GM12875 (cell line): ENCODE results near the gene ATXN7L1.

Source experiments
- H3K4me3 ChIP-seq: one replicate; pipeline ENCODE4 v1.5.1; 2011; ENCODE audit warnings: low read depth, low read length, control low read depth
- CTCF ChIP-seq: IDR thresholded peaks from 2 replicates; pipeline ENCODE4 v1.5.1; 2011; ENCODE audit warnings: low read depth, mild to moderate bottlenecking, control low read depth, inconsistent platforms, low read length, moderate library complexity, borderline replicate concordance; ENCODE audit not compliant: insufficient read depth

Gene ATXN7L1

DNA sequence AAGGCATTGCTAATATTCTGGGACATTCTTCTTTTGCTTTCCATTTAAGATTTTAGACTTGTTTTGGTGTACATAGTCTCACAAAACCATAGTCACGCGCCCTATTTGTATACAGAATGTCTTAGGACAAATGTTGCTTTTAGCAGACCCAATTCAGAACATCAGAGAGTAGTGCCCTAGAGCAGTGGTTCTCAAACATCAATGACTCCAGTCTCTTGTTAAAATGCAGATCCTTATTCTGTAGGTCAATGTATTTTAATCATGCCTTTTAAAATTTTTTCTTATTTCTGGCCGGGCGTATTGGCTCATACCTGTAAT lies 167.7 kb downstream of the ATXN7L1 start:
- no peak for TF ChIP-seq CTCF
- no peak overlapping the region for H3K4me3 ChIP-seq

GRCh38 chr7:105707967-105708762 lies 168.2 kb downstream of the ATXN7L1 start:
- TF ChIP-seq CTCF: no peak

DNA sequence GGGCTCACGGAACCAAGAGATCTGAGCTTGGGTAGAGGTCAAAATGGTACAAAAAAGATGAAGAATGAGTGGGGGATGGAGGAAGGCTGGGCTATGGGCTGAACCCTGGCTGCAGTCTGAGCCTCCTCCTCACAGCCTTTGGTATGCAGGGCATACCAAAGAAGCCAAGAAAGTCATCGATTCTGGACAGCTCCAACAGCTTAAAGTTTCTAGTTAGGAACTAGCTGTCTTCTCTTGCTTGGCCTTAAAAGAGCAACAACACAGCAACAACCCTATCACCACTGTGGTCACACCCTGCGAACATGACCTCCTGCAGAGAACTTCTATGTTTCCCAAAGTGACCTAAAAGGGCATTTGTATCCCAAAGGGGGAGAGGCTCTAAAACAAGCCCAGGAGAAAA lies 169.0 kb downstream of the ATXN7L1 start:
- no peak for TF ChIP-seq CTCF
- no peak overlapping the region for H3K4me3 ChIP-seq

More at GRCh38 chr7:105707967-105708762, 168.2 kb downstream of the ATXN7L1 start:
- H3K4me3 ChIP-seq: no peak overlapping the region

DNA sequence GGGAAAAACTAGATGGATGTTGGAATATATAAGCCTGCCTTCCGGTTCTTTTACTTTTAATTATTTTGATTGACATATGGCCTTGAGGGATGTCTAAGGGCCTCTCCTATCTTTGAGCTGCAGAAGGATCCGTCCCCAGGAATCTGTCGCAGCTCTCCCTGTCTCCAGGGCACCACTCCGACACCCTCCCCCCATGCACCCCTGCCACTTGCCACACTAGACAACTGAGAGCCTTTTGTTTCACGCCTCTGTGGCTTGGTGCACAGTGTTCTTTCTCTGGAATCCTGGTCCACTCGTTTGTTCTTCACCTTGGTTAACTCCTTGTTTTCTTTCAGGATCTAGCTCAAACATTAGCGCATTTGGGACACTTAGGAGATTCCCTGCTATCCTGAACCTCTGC lies 171.0 kb downstream of the ATXN7L1 start:
- no peak overlapping the region for H3K4me3 ChIP-seq
- no peak for TF ChIP-seq CTCF

DNA sequence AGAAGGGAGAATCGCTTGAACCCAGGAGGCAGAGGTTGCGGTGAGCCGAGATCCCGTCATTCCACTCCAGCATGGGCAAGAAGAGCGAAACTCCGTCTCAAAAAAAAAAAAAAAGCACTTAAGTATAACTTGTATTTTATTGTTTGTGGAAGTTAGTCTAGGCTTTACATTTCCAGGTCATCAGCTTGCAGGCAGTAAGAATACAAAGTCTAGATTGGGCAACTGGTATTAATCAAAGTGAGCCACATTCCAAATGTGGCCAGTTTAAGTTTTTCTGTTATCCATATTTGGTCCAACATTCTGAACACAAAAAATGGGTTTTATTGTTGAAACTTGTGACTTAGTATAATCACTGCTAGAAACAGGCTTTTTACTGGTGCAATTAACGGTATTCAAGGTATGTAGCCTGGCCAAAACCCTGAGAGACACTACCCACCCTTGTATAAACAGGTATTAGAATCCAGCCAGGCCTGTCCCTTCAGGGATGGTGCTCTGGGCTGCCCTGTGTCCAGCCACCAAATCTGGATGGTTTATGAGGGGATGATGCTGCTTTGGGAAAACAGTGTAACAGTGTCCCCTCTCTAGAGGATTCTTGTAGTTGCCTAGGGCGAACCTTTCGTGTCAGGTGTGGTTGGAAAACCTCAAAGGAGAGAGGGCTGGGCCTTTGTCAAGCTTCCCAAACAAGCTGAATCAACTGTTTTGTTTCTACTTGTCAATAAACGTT lies 173.0 kb downstream of the ATXN7L1 start:
- no peak overlapping the region for H3K4me3 ChIP-seq
- no peak for TF ChIP-seq CTCF

DNA sequence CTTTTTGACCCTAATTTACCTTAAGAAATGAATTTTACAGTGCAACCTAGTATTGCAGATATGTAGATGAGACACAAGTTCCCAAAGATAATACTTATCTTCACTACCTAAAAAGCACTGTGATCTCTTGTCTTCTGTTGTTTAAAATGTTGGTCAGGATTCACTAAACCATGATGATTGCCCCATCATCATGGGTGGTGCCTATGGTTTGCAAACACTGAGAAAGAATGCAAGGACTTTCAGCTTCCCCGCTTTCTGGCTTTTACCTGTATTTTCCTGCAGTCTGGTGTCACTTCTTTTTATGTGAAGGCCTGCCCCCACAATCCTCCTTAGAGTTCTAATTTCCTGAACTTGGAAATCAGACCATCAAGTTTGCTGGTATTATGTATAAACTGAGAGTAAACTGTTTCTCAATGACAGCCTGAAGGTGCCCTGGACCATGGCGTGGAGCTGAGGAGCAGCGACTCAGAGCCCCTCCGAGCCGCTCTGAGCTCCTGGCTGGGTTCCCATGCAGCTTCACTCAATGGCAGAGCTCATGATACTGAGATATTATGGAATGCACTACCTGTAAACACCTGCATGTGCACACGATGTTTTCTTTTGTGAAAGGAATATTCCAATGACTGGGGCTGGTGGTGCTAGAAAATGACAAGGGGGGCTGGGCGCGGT lies 176.7 kb downstream of the ATXN7L1 start:
- no peak for TF ChIP-seq CTCF
- H3K4me3 ChIP-seq: no peak overlapping the region

- no peak for TF ChIP-seq CTCF
Observed at GRCh38 chr7:105698531-105698930, 177.9 kb downstream of the ATXN7L1 start.

More at GRCh38 chr7:105698531-105698930, 177.9 kb downstream of the ATXN7L1 start:
- H3K4me3 ChIP-seq: no peak overlapping the region
